Brain pericyte (primary cell): ENCODE data around the gene ERCC4.

Experiments
- DNase-seq: peaks from one replicate; pipeline ENCODE4 v3.0.0-alpha.2; 2012; ENCODE audit warnings: low read depth, low spot score

ERCC4 gene

DNA sequence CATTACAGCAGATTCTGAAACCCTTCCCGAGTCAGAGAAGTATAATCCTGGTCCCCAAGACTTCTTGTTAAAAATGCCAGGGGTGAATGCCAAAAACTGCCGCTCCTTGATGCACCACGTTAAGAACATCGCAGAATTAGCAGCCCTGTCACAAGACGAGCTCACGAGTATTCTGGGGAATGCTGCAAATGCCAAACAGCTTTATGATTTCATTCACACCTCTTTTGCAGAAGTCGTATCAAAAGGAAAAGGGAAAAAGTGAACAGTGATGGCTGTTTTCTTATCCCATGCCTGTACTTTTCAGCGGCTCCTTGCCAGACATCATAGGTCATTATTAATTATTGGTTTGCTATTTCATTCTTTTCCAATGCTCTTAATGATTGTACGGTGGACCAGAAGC, 28.1 kb downstream of the ERCC4 start:
- DNase-seq, result no peak

DNA sequence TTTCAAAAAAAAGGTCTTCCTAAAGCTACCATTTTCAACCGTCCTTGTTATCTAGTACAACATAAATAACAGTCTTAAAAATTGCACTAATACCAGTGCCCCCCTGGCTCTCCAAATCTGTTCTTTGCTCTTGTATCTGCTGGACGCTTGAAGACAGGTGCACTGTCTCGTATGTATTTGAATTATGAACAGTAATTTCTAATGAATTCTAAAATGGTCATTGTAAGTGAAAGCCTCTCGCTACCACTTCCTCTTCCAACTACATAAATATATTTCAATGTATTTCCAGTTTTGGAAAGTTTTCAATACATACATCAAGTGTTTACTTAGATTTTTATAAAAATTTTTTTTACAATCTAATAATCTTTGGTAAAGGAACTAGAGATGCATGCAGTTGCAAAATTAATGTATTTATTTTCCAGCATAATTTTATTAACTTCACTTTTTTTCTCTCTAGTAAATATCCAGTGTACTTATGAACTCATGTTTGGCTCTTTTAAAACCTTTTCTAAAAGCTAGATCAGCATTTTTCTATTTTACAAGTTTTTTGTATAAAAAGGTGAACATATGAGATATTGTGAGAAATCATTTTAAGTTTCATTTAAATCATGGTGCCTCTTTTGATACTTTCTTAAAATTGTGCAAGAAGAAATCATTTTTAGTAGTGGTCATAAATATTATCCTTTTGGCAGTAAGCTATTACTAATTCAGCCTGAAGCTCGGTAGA, 31.0 kb downstream of the ERCC4 start:
- no peak for DNase-seq

DNA sequence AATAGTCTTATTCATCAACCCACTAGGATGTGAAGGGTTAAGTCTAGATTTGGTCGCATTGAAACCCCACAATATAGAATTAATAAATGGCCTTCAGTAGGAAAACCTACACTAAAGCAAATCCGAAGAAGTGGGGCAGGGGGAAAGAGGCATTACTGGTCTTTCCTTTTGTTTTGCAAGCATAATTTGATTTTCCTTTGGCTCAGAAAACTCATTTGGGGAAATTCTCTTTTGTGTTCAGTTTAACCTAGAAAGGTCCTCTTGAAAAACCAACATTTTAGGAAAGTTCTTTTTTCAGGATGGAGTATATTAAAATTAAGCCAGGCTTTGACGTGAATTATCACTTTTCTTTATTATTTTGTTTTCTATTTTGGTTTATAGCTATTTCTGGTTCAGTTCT, 31.7 kb downstream of the ERCC4 start:
- no peak for DNase-seq

DNA sequence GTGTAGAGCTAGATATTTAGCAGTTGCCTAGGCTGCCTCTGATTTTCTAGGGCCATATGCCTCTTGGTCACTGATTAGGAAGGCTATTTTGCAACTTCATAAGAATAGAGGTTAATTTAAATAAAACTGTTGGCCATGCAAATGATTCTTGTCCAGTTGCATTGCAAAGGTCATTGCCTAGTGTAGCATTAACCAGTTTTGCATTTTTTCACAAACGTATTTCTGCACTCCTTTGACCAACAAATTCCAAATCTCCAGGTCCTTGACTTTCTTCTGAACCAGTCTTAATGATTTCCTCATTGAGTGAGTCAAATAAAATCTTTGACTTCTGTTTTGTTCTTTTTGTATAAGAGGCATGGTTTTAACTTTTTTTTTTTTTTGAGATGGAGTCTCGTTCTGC, 33.5 kb downstream of the ERCC4 start:
- DNase-seq, result no peak

DNA sequence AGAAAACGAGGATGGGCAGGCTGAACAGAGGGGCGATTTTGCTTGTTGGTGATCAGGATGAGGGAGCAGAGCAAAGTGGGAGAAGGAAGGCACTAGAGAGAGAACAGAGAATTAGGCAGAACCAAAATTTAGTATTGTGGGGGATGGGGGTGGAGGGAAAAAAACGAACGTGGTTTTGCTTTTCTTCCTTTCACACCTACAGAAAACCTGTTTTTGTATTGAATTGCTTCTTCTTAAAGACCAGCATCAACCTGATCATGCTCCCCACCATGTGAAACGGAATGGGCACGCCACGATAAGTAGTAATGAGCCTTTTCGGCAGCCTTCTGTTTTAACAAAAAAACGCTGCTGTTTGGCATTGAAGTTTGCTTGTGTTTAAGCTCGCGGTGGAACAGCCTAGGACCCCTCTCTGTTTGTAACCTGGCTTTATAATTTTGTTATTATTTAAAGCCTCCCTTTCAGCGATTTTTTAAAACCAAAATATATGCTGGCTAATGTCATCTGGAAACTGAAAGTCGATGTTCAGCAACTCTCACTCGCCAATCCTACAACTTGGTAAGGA, 36.8 kb downstream of the ERCC4 start:
- DNase-seq, result no peak

DNA sequence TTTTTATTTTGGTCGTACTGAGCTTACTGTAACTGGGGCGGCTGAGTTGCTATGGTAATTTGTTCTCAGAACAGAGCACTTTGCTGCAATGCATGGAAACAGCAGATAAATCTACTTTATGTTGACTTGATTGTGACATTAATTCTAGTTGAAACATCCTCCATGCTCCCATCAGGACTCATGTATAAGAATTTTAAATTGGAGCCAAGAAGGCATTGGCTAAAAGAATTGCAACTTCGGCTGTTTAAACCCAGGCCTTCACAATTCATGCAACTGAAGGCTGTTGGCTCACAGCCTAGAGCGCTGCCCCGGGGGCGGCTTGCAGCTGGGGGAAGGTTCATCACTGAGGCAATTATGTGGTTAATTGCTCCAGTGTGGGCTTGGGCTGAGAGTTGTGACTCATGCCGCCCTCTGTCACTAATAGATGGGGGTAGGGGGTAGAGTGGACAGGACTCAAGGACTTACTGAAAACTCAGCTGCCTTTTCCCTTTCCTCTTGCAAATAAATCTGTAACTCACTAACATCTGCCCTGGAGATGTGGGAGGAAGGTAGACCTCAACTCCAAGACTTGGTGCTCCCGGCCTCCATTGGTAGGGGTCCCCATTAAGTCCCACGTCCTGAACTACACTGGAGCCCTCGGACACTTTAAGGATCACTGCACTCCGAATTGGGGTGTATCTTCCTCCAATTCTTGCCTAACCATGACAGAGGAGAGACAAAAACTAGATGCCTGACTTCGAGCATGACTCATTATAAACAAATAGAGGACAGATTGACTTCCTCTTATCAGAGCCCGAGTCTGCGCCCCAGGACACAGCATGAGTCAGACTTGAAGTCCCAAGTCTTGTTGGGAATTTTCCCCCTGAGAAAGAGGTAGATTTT, 37.5 kb downstream of the ERCC4 start:
- DNase-seq, result peak; percentile 72

DNA sequence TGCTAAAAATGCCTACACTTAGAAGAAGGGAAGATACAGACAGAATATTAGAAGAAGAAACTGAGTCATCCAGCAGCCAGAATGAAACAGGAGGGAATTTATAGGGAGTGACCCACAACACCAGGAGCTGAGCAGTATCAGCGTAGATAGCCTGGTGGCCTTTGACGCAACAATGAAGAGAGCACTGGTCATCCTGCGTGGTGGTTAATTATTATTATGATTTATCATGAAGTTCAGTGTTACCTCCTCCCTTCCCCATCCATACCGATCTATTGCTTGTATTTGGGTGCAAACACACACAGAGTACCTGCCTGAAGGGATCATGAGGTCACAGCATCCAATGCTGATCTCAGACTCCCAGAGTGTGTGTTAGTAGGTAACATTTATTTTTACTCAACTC, 38.5 kb downstream of the ERCC4 start:
- DNase-seq, result no peak

DNA sequence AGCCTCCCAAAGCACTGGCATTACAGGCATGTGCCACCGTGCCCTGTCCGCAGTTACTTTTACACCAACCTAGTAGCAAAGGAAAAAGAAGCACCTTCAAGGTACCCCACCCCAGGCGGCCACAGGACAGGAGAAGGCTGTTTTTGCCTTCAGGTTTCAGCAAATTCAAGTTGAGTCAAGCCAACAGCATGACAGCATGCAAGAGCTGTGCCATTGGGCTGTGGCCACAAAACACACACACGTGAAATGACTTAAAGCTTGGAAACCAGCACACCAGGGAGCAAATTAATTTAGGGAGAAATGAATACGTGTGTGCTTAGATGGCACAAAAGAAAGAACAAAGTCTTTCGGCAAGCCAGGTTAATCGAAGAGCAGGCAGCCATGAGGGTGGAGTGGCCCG, 39.7 kb downstream of the ERCC4 start:
- no peak for DNase-seq

DNA sequence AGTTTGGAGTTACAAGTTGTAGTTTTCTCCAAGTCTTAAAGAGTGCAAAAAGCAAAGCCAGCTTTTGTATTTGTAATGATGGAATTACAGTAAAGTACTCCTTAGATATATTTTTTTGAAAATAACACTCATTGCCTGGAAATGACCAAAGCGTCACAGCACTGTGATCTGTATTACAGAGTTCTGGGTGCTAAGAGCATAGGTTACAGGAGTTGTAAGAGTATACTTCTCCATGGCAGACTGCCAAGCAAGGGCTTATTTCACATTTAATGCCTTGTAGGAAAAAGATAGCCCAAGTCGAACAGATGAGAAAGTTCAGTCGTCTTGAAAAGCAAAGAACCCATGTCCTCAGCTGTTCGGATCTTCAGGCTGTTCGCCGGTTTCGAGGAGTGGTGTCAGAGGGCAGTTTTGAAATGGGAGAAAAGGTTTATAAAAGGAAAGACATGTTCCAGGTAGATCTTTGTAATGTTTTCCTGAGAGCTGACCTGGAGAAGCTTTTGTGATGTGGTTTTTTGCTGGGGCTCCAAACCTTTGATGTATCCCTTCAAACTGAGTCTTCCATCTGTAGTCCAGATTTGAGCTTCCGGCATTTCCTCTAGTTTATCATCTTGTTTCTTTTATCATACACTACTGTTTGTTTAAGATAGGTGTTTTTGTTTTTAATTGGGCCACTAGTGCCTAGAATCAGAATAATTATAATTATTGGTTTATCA, 41.3 kb downstream of the ERCC4 start:
- DNase-seq, result peak; percentile 57

DNA sequence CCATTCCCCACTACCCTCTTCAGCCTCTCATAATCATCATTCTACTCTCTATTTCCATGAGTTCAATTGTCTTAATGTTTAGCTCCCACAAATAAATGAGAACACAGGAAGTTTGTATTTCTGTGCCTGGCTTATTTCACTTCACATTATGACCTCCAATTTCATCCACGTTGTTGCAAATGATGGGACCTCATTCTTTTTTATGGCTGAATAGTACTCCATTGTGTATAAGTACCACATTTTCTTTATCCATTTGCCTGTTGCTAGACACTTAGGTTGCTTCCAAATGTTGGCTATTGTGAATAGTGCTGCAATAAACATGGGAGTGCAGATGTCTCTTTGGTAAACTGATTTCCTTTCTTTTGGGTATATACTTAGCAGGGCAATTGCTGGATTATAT, 42.3 kb downstream of the ERCC4 start:
- DNase-seq, result no peak

DNA sequence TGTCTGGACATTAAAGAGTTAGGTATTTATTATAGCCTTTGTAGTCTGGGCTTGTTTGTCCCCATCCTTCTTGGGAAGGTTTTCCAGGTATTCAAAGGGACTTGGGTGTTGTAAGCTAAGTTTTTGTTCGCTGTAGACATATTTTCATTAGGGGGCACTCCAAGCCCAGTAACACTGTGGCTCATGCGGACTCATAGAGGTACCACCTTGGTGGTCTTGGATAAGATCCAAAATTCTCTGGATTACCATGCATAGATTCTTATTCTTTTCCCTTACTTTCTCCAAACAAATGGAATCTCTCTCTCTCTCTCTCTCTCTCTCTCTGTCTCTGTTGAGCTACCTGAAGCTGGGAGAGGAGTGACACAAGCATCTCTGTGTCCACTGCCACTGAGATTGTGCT, 48.9 kb downstream of the ERCC4 start:
- no peak for DNase-seq

DNA sequence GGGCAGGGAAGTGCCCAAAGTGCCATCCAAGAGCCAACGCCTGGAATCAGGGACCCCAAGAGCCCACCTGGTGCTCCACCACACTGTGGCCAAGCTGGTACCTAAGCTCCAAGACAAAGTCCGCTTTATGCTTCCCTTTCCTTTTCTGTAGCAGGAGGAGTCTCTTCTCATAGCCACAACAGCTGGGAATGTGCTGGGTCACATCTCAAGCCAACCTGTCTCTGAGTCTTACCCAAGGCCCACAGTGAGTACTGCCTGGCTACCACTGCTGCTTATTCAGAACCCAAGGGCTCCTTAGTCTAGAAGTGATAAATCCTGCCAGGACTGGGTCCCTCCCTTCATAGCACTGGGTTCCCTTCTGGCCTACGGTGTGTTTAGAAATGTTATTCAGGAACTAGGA, 49.8 kb downstream of the ERCC4 start:
- no peak for DNase-seq

DNA sequence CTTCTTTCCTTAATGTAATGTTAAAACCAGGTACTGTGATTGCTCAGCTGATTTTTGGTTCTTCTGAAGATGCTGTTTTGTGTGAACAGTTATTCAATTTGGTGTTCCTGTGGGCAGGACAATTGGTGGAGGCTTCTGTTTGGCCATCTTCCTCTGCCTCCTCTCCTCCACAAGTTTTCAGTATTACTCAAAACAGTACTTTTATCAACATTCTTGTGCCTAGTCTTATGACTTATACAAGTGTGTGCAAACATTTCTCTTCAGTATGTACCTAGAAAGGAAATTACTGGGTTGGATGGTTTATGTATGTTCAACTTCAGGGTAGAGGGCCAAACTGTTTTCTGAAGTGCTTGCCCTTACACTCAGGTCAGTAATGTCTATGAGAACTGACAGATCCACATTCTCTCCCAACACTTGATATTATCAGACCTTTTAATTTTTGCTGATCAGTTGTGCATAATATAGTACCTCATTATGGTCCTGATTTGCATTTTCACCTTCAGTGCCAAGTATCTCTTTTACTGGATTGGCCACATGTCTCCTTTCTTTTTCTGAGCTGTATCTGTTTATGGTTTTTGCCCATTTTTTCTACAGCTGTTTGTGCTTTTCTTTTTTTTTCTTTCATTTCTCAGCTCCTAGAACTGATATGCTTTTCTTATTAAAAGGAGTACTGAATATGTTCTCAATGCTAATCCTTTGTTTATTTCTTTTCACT, 50.9 kb downstream of the ERCC4 start:
- DNase-seq, result no peak

DNA sequence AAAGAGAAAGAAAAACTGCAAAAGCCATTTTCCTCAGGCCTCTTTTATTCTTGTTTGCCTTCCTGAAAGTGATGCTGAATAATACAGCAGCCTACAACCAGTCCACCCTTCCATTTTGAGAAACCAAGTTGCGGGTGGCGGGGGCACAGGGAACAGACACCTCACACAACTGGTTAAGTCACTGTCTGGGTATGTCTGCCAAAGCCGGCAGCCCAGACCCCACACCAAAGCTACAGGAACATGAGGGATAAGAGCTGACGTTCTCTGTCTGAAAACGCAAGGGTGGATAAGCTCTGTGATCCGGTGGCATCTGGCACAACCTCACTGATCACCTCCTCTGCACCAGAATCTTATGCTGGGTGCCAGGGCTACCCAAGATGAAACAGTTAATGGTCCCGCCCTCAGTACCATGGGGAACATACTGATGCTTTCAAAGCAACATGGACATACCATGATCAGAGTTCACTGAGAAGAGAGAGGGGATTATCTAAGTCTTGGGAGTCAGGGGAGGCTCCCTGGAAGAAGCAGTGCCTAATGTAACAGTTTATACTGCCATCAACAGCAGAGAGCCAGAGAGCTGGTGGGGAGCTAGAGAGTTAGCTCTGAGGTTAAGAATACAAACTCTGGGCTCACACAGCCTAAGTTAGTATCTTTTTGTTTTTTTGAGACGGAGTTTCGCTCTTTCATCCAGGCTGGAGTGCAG, 53.5 kb downstream of the ERCC4 start:
- no peak for DNase-seq

DNA sequence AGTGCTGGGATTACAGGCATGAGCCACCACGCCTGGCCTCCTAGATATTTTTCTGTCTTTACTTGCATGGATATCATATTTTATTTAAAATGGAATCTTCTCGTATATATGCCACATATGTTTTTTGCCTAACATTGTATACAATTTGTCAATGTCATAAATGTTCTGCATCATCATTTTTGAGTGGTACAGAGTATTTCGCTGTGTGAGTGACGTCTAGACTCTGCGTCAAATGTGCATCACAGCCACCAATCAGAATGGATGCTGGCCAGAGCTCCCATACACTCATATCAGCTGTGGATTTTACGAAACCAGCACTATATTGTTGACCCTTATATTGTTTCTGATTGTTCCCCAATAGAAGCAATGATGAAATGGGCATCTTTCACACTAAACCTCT, 57.2 kb downstream of the ERCC4 start:
- DNase-seq, result no peak

DNA sequence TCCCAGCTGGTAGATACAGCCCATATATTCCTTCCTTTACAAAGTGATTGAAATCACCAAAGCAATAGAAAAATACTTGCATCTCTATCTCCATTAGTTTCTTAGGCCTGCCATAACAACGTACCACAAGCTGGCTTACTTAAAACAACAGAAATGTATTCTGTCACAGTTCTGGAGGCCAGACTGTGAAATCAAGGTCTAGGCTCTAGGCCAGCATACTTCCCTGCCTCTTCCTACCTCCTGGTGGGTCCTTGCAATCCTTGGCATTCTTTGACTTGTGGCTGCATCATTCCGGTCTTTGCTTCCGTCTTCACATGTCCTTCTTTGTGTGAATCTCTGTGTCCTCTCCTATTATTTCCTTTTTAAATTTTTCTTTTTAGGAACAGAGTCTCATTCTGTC, 62.5 kb downstream of the ERCC4 start:
- DNase-seq, result no peak

DNA sequence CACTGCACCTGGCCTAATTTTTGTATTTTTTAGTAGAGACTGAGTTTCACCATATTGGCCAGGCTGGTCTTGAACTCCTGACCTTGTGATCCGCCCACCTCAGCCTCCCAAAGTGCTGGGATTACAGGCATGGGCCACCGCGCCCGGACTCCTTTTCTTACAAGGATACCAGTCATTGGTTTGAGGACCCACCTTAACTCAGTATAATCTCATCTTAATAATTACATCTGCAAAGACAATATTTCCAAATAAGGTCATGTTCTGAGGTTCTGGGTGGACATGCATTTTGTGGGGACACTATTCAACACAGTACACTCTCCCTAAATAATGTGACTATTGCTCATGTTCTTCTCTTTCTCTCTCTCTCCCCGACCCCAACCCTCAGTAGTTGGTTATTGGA, 63.7 kb downstream of the ERCC4 start:
- no peak for DNase-seq

DNA sequence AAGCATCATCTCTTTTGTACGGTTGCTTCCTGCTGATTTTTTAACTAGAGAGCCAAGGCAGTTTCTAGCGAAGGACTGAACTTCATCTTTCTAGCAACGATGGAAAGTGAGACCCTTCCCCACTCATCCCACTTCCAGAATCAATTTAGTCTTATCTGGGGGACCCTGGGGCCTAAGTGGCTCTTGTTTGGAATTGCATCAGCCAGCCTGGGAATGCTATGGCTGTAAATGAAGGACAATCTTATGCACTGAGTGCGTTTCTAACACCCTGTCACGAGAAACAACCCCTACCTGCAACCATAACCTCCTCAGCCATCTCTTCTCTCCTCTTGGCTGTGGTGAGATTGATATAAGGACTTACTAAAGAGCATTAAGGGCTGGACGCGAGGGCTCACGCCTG, 64.8 kb downstream of the ERCC4 start:
- no peak for DNase-seq

DNA sequence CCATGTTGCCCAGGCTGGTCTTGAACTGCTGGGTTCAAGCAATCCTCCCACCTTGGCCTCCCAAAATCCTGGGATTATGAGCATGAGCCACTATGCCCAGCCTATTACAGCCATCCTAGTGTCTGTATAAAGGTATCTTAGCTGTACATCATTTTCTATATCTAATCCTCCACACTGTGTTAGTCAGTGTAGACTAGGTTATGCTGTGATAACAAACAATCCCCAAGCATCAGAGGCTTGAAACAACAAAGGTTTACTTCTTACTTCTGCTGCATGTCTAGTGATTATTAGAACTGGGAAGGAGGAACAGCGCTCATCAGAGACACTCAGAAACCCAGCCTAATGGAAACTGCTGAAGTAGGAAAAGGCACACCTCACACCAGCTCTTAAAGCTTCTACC, 68.1 kb downstream of the ERCC4 start:
- no peak for DNase-seq

DNA sequence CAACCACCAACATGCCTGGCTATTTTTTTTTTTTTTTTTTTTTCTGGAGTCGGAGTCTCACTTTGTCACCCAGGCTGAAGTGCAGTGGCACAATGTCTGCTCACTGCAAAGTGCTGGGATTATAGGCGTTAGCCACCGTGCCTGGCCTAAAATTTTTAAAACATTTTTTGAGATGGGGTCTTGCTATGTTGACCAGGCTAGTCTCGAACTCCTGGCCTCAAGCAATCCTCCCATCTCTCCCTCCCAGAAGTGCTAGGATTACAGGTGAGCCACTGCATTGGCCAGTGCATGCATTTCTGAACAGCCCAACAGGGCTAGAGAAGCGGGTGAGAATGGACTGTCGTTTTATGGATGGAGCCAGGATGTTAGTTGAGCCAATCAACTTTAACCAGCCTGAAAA, 72.4 kb downstream of the ERCC4 start:
- DNase-seq, result no peak

DNA sequence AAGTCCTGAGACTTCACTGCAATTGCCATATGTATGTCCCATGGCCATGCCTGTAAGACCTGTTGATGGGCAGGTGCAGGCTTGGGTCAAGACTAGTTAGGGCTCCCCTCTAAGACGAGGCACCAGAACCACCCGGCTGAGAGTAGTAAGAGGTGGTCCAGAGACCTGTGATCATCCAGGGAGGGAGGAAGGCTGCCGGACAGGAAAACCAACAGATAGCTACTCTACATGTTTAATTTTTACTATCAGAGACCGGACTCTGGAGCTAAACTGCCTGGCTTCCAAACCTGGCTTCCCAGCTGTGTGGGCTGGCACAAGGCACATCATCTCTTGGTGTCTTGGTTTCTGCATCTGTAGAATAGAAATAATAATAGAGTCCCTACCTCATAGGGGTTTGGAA, 73.0 kb downstream of the ERCC4 start:
- no peak for DNase-seq
